ENCODE results near the gene TM7SF3.

GRCh38 chr12:26971963-26972362 lies 42.2 kb downstream of the TM7SF3 start:
- no peak for TF ChIP-seq CTCF (IDR thresholded peaks at IDR 0.05)
- no peak for TF ChIP-seq EP300 (IDR thresholded peaks at IDR 0.05)
- TF ChIP-seq POLR2A (IDR thresholded peaks at IDR 0.05): no peak
- no peak for TF ChIP-seq POLR2AphosphoS5 (IDR thresholded peaks at IDR 0.05)
